Measurements from ENCODE around the gene IRGQ. TPM values are rescaled to one million over a fixed set of nuclear protein-coding genes. Genes with fewer than 3 reads are reported as not detected.

IRGQ gene
- total and polyA plus RNA-seq, 2 experiments from 2014 or later = 8.4 to 49.6 TPM

- TF ChIP-seq ZNF462 (CRISPR knock-in tag; IDR thresholded peaks at IDR 0.05) (no peak), ZNF331 (CRISPR knock-in tag; IDR thresholded peaks at IDR 0.05; ENCODE audit: low read depth) (no peak), REST (IDR thresholded peaks at IDR 0.05; ENCODE audit: unreplicated experiment) (no peak), CTCF (conservative IDR thresholded peaks at IDR 0.05; ENCODE audit: low read depth in 2 of 2) (no peak)
Measured at GRCh38 chr19:43562226-43562697, 33.7 kb downstream of the IRGQ start (continued).
